ENCODE data around the gene ABCG2.

- no peak for TF ChIP-seq CTCF (IDR thresholded peaks at IDR 0.05)
- TF ChIP-seq POLR2A (IDR thresholded peaks at IDR 0.05): no peak
Measured at GRCh38 chr4:88172987-88173386, 14.5 kb upstream of the ABCG2 start.

All from heart left ventricle (tissue), 13 donors.